GM12878 (cell line): Measurements from ENCODE around the gene PRPF4. TPM values are rescaled to one million over a fixed set of nuclear protein-coding genes. Genes with fewer than 3 reads are reported as not detected.

ENCODE experiments used
- ASH2L ChIP-seq: fragments of 300-600, 200-600 bp; sonication (generic); IDR thresholded peaks from 2 replicates; pipeline ENCODE4 v1.6.1; 2017; ENCODE audit warnings: low read depth, mild to moderate bottlenecking, borderline replicate concordance
- CHD2 ChIP-seq: IDR thresholded peaks from 2 replicates; pipeline ENCODE4 v1.6.1; 2011; ENCODE audit warnings: low read depth, low read length, improper control_type of control experiment, borderline replicate concordance
- CREB1 ChIP-seq: IDR thresholded peaks from 2 replicates; pipeline ENCODE4 v1.6.1; 2012; ENCODE audit warnings: low read depth, mild to moderate bottlenecking, inconsistent platforms
- CREM ChIP-seq: IDR thresholded peaks from 2 replicates; pipeline ENCODE4 v1.6.1; 2014; ENCODE audit warnings: antibody characterized with exemption, low read depth
- ESRRA ChIP-seq: IDR thresholded peaks from 2 replicates; pipeline ENCODE4 v1.6.1; 2012; ENCODE audit warnings: mild to moderate bottlenecking, low read length, improper control_type of control experiment
- GATAD2B ChIP-seq: fragments of 450-650 bp; conservative IDR thresholded peaks from 2 replicates; pipeline ENCODE4 v1.6.1; 2017; ENCODE audit warnings: low read depth, mild to moderate bottlenecking, moderate library complexity
- HDAC2 ChIP-seq: fragments of 200-600 bp; sonication (generic); IDR thresholded peaks from 2 replicates; pipeline ENCODE4 v1.6.1; 2017
- PKNOX1 ChIP-seq: fragments of 450-650 bp; IDR thresholded peaks from 2 replicates; pipeline ENCODE4 v1.6.1; 2016; ENCODE audit warnings: mild to moderate bottlenecking
- RCOR1 ChIP-seq: conservative IDR thresholded peaks from 2 replicates; pipeline ENCODE4 v1.6.1; 2012; ENCODE audit warnings: low read depth, low read length, improper control_type of control experiment
- RELA ChIP-seq: fragments of 450-650 bp; IDR thresholded peaks from 2 replicates; pipeline ENCODE4 v1.8.0; 2014; ENCODE audit warnings: borderline replicate concordance; ENCODE audit not compliant: partially characterized antibody
- SREBF1 ChIP-seq: IDR thresholded peaks from 2 replicates; pipeline ENCODE4 v1.6.1; 2012; ENCODE audit warnings: mild to moderate bottlenecking, low read length
- SUPT20H ChIP-seq: IDR thresholded peaks from 2 replicates; pipeline ENCODE4 v1.6.1; 2011; ENCODE audit warnings: low read depth, mild to moderate bottlenecking, low read length, moderate library complexity, borderline replicate concordance; ENCODE audit not compliant: control insufficient read depth
- TAF1 ChIP-seq: IDR thresholded peaks from 2 replicates; pipeline ENCODE4 v1.6.1; 2011; ENCODE audit warnings: mild to moderate bottlenecking, low read depth, low read length, borderline replicate concordance
- YBX1 ChIP-seq: fragments of 450-650 bp; IDR thresholded peaks from 2 replicates; pipeline ENCODE4 v1.6.1; 2016; ENCODE audit warnings: antibody characterized with exemption
- ZNF274 ChIP-seq: IDR thresholded peaks from one replicate; pipeline ENCODE4 v1.8.0; 2011; ENCODE audit not compliant: insufficient read length, insufficient read depth
- polyA plus RNA-seq, 11 experiments: library from polyadenylated mRNA; depleted of rRNA in 4 of 11; unstranded in 6 of 11; stranded (reverse) in 5 of 11; fragments of >200 nt; fragmentation: Nextera tagmentation in 4 of 11; fragmentation: Illumina TruSeq in 1 of 11; extraction: Ambion mirVana in 4 of 11; extraction: Trizol in 1 of 11; gene quantifications; 1 replicate in 1 of 11; 2 replicates in 10 of 11; pipeline versions ENCODE4 v1.2.1 to v1.2.3, GENCODE V29; 2011 to 2016; ENCODE audit warnings: inconsistent platforms in 2 of 11, missing spikeins in 2 of 11, low read depth in 1 of 11
- total RNA-seq, 4 experiments: library from RNA; depleted of rRNA in 3 of 4; stranded (reverse); fragments of >200 nt in 3 of 4; fragmentation: Illumina TruSeq in 1 of 4; extraction: Trizol in 1 of 4; gene quantifications; 2 replicates each; pipeline versions ENCODE4 v1.2.1 to v1.2.3, GENCODE V29; 2013 to 2021
- TF ChIP-seq, protein P1 (sequence below): fragments of 450-650 bp; IDR thresholded peaks from 2 replicates; pipeline ENCODE4 v1.6.1; 2014; ENCODE audit warnings: mild to moderate bottlenecking

Gene PRPF4
- total and polyA plus RNA-seq, 10 of the 15 experiments (the other 5 are each of a cell fraction or from before 2014, with no cell fraction given): 23.0 to 48.1 (median 39.2) TPM

GRCh38 chr9:113340011-113340699, 64.7 kb downstream of the PRPF4 start, which contains the start of gene WDR31 (continued):
- TF ChIP-seq PKNOX1 (no peak), SUPT20H (no peak), YBX1 (no peak), CREB1 (peak; percentile 63; the same call in 1 of the 2 replicates), HDAC2 (0 out of 2 replicates have a peak, but pooled peaks have one; percentile 54), CHD2 (peak; percentile 71; the same call in 1 of the 2 replicates), GATAD2B (peak; percentile 66), ZNF274 (no peak), SREBF1 (no peak), ESRRA (peak; percentile 73; the same call in 1 of the 2 replicates), ASH2L (no peak), TAF1 (peak; percentile 77), RELA (peak; percentile 54), RCOR1 (0 out of 2 replicates have a peak, but pooled peaks have one; percentile 61), CREM (peak; percentile 64; the same call in 1 of the 2 replicates)
- TF ChIP-seq, protein P1, sequence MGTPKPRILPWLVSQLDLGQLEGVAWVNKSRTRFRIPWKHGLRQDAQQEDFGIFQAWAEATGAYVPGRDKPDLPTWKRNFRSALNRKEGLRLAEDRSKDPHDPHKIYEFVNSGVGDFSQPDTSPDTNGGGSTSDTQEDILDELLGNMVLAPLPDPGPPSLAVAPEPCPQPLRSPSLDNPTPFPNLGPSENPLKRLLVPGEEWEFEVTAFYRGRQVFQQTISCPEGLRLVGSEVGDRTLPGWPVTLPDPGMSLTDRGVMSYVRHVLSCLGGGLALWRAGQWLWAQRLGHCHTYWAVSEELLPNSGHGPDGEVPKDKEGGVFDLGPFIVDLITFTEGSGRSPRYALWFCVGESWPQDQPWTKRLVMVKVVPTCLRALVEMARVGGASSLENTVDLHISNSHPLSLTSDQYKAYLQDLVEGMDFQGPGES: no peak
